Measurements from ENCODE around the gene GNAT3.

DNA sequence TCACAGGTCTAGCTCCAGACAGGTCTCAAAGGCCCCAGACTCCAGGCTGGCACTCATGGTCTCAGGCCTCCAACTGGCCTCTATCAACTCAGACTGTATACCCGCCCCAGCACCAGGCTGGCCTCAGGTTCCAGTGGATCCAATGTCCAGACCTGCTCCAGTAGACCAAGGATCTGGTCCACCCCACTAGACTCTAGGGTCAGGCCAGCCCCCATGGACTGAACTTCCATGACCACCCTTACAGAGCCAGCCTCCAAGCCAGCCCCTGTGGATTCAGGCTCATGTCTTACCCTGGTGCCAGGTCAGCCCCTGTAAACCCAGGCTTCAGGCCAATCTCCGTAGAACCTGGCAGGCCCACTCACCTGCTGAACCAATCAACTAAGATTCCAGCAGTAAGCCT lies 16.8 kb upstream of the GNAT3 start:
- no peak for TF ChIP-seq EZH2 (IDR thresholded peaks at IDR 0.05; ENCODE audit: borderline replicate concordance, low read depth, low read length, severe bottlenecking)
- TF ChIP-seq, protein P1, sequence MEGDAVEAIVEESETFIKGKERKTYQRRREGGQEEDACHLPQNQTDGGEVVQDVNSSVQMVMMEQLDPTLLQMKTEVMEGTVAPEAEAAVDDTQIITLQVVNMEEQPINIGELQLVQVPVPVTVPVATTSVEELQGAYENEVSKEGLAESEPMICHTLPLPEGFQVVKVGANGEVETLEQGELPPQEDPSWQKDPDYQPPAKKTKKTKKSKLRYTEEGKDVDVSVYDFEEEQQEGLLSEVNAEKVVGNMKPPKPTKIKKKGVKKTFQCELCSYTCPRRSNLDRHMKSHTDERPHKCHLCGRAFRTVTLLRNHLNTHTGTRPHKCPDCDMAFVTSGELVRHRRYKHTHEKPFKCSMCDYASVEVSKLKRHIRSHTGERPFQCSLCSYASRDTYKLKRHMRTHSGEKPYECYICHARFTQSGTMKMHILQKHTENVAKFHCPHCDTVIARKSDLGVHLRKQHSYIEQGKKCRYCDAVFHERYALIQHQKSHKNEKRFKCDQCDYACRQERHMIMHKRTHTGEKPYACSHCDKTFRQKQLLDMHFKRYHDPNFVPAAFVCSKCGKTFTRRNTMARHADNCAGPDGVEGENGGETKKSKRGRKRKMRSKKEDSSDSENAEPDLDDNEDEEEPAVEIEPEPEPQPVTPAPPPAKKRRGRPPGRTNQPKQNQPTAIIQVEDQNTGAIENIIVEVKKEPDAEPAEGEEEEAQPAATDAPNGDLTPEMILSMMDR (IDR thresholded peaks at IDR 0.05; ENCODE audit: borderline replicate concordance, extremely low read depth, low read length, poor library complexity, severe bottlenecking): no peak

All from DND-41 (cell line).